HPDE6-E6E7 (cell line): ENCODE data around the gene VPS37C.

Experiments used
- DNase-seq: peaks from one replicate; pipeline ENCODE4 v3.0.0; 2011; ENCODE audit warnings: missing footprints; ENCODE audit errors: extremely low spot score

The VPS37C gene

DNA sequence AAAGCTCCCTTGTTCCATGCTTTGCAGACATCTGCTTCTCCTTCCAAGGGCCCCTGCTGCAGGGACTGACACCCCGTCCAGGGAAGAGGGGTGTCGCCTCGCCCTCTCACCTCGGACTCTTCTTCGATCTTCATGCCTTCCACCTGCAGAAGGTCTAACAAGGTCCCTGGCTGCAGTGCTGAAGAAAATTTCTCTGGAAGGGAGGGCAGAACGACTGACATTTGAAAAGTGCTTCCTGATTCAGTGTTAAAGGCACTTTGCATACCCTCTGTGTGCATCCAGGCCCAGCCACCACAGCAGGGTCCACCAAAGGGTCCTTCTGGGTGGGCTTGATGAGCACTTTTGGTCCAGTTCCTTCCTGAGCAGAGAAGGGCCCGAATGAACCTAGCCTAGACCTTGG, 28.1 kb downstream of the VPS37C start:
- DNase-seq: no peak

DNA sequence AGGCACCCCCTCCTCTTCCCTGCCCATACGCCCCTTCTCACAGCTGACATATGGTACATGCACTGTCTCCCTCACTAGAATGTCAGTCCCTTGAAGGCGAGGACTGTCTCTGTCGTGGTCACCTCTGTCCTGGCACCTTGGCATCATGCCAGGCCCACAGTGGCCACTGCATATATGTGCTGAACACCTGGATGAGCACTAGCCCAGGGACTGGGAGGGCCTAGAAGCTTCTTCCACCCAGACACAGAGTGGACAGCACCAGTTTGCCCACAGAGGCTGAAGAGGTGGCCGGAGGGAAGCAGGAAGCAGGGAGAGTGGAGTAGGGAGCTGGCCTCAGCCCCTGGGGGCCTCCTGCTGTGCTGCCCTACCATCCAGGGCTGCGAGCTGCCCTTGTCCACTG, 28.6 kb downstream of the VPS37C start:
- DNase-seq: no peak

DNA sequence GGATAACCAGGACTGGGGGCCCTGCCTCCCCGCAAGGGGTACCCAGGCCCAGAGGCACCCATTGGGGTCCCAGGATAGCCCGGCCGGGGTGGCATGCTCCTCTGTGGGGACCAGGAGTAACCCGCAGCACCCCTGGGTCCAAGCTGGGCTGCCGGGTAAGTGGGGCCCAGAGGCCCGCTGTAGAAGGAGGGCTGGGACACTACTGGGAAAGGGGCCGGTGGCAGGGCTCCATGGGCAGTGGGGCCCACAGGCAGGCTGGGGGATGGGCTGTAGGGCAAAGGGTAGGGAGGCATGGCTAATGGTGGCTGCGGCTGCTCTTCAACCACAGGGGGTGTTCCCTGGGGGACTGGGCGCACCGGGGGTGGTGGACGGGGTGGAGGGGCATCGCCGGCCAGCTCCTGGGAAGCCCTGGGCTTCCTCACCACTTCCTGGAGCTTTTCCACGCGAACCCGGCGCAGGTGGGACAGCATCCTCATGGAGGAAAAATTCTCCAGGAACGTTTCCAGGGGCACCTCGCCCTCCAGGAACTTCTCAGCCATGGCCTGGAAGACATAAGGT, 29.1 kb downstream of the VPS37C start:
- DNase-seq: no peak

DNA sequence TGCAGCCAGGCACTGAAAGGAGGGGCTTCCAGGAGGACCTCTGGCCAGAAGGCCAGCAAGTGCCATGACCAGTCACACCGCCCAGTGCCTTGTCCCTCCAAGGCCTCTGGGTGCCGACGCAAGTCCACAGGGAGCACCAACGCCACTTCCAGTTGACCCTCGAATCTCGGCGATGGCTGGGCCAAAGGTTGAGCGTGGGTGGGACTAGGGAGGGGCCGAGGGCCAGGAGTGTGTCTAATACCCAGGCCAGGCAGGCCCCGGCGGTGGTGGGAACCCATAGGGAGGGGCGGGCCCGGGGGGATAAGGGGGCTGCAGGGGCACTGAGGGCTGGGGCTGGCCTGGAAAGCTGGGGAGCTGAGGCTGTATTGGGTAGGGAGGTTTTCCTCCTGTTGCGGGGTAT, 29.6 kb downstream of the VPS37C start:
- DNase-seq: no peak

DNA sequence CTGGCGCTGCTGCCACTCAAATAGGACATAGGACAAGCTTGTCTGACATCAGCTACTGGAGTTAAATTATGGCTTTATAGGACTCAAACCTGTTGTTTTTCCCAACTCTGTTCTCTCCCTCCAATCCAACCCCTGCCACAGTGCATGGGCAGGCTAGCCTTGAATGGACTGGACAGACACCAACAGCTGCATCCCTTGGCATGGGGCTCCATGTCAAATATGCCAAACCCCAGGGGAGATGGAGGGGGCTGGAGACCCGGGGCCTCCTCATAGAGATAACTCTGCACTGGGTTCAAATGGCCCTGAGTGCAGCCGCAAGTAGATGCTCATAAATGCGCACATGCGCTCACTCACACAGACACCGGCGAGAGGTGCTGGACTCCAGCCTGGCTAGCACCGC, 30.0 kb downstream of the VPS37C start:
- DNase-seq: no peak

DNA sequence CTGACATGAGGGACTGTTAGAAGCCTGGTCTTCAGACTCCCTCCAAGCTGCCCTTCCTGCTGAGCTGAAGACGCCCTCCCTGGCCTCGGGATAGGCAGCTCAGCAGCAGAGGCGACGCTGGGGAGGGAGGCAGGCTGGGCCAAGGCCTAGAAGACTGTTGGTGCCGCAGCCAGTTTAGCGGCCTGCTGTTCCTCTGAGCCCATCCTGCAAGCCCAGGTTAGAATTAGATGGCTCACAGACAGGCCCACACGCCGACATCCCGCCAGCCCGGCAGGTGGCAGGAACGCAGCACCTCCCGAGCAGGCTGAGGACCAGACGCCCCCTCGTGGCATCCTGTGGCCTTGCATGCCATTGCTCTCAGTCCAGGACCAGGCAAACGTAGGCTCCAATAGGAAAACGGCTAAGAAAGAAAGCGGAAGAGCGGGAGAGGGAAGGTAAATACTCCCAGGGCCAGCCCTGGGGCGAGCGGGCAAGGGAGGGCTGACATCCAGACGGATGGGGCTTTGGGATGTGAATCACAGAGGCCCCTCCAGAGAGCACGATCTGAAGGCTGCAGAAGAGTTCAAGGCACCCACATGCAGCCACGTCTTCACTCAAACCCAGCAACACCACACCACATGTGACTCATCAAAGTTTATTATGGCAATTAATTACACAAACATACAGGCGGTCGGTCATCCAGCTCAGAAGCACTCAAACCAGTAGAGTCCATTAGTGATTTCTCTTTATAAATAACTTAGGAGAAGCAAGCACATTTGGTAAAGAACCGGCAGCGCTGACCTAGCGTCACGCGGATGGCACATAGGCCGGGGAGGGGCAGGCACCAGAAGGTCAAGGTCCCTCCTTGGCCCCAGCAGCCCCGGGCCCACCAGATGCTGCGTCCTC, 31.3 kb downstream of the VPS37C start:
- peak; percentile 97 for DNase-seq

DNA sequence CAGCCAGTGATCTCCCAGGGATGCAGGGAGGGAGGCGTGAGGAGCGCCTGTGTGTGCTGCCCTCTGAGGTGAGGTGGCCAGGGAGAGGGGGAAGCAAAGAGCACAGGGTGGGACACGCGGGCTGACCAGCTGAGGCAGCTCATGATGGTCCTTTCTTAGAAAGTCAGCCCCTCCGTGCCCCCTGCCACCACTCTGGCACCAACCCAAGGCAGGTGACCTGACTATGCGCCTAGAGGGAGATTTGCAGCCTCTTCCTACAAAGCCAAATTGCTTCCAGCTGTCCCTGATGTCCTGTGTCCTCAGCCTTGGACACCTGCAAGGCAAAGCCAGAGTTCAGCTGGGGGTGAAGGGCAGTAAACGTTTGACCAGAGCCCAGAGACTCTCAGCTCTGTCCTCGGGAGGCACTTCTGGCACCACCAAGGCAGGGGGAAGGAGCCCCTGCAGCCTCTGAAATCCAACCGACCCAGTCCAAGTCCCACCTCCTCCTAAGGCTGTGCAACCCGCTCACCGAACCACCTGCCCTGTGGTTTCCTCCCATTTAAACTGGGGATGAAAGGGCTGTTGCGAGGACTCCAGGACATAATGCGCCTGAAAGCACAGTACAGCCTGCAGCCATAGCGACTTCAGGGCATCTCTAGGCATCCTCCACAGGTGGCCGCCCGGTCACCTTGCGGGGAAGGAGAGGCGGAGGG, 32.1 kb downstream of the VPS37C start:
- no peak for DNase-seq

DNA sequence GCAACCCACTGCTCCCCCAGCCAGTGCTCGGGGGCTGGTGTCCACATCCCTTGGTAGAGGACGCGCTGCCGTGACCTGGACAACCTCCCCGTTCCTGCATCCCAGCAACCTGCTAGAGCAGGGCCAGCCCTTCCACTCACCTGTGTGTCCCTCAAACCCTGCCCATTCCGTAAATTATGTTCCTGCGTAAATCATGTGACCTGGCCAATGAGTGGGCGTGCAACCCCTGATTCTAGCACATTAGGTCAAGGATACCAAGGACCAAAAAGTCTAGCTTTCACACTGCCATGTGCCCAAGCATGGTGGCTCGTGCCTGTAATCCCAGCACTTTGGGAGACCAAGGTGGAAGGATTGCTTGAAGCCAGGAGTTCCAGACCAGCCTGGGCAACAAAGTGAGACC, 33.2 kb downstream of the VPS37C start:
- DNase-seq: no peak

DNA sequence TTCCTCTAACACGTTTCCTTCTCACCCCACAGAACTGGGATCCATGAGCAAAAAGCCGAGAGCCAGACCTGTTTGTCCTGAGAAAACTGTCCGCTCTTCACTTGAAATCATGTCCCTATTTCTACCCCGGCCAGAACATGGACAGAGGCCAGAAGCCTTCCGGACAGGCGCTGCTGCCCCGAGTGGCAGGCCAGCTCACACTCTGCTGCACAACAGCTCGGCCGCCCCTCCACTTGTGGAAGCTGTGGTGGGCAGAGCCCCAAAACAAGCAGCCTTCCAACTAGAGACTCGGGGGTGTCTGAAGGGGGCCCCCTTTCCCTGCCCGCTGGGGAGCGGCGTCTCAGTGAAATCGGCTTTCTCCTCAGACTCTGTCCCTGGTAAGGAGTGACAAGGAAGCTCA, 35.0 kb downstream of the VPS37C start:
- no peak for DNase-seq

DNA sequence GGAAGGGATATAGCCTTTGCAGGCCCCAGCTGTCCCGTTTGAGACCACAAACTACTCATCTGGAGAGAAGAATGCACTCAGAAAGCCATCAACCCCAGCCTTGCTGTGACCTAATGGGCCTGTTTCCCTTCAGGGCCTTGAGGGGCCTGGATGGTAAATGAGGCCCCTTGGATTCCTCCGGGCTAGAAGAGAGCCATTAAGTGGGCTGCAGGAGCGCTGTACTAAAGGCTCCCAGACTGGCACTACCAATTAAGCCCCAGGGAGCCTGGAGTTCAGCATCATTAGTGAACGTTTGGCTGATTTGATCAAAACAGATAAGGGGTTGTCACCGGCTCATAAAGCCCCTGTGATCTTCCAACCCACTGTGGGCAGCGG, 35.9 kb downstream of the VPS37C start:
- no peak for DNase-seq

DNA sequence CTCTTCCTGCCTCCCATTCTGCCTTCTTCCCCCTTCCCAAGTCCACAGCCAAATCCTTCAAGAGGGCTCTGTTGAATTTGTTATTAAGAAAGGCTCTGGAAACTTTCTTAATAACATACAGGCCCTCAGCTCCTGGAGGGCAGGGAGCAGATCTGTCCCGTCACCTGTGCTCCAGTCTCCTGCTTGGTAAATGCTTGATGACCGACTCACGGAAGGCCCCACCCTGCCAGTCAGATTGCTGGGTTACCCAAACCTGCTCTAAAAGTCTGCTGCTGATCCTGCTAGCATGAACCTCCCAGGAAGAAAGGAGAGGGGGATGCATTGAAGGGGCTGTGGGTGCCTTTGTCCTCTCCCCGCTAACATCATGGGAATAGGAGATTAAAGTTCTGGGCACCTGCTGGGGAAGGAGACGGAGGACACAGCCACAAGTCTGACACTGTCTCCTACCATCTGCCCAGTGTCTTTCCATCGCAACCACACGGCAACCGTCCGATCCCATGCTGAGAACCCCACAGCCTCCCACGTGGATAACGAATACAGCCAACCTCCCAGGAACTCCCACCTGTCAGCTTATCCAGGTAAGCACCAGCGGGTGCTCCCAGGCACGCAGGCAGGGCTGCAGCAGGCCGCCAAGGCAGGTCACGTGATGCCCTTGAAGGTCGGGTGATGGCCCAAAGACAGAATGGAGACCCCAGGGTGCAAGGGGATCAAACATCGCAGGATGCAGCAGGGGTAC, 36.5 kb downstream of the VPS37C start:
- no peak for DNase-seq

DNA sequence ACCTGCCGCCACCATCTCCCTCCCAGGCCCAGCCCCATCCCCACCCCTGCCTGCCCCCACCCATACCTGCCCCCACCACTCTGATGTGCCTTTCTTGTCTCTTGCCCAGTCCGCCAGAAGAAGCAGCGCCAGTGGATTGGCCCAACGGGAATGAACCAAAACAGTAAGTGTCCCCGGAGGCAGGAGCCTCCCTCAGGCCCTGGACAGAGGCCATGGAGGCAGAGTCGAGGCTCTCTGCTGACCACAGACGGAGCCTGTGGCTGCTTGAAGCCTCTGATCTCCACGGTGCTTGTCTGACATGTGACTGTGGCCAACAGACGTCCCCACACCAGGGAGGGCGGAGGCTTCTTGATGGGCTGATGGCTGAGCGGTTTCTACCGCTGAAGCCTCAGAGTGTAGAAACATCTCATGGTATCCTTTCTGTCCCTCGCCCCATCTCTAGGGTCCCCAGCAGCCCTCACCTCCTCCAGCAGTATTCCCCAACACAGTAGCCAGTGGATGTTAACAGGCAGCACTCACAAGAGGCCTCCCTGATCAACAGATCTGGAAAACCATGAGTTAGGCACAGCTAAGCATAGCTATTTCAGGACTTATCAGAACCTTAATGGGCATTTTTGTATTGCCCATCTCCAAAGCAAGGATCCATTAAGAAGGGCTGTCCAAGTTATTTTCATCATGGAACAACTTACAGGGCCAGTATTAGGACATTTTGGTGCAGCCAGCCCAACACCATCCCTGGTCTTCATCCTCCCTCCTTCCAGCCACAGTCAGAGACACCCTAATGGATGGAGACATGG, 37.3 kb downstream of the VPS37C start:
- DNase-seq: no peak

DNA sequence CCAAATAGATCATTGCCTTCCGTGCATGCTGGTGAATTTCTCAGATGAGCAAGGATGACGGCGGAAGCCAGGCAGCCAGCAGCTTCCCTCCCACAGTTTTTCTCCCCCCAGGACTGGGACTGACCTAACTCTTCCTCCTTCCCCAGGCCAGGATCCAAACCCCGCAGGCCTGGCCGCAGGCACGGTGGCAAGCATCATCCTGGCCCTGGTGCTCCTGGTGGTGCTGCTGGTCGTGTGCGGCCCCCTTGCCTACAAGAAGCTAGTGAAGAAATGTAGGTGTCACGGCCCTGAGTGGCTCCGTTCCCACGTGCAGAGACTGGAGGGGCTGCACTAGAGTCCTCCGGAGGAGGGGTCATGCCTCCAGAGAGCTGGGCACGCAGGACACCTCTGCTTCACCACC, 38.5 kb downstream of the VPS37C start:
- no peak for DNase-seq

DNA sequence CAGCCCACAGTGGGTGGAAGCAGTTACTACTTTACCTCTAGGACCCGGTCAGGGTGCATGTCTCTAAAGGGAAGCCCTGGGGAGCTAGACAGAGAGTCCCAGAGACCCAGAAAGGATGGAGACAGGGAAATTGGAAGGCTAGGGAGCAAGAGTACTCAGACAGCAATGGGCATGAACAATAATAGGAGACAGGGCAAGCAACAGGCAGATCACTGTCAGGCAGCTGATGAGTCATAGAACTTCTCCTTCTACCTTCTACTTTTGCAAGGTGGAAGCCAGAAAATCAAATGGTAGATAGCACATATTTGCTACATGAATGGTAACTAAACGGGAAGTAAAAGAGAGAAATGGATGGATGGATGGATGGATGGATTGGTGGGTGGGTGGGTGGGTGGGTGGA, 39.3 kb downstream of the VPS37C start:
- no peak for DNase-seq

DNA sequence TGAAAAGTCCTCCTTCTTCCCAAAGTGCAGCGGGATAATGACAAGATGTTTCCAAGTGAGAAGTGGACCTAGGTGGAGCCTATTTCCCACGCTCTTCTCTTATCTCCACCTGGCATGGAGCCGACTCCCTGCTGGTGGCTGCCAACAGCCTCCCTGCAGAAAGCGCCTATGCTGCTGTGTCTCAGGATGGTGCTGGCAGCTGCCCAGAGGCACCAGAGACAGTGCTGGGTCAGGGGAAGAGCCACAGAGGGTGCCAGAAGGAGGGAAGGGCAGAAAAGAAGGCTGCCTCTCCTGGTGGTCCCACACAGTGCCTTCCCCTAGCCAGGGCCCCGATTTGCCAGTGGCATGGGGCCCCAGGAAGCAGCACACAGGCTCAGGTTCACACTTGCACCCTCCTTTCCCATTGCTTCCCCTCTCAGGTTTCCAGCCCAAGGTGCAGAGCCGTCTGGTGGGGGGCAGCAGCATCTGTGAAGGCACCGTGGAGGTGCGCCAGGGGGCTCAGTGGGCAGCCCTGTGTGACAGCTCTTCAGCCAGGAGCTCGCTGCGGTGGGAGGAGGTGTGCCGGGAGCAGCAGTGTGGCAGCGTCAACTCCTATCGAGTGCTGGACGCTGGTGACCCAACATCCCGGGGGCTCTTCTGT, 39.9 kb downstream of the VPS37C start:
- DNase-seq: no peak

DNA sequence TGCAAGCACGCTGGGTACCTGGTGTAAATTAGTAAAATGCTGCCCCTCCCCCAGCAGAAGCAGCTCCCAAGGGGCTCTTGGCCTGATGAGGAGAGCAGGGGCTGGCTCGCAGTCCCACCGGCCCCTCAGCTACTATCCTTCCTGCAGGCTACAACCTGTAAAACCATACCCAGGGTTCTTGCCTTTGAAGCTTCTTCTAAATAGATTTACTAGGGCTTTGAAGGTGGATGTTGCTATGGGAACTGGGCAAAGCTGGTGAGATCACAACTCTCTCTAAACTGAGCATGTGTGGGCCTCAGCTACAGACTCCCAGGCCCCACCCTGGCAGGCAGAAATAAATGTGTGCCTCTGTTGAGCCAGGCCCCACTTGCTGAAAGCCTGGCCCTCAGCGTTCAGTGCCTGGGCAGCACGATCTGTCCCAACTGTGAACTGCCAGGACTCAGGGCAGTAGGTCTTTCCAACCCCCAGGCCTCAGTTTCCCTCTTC, 40.5 kb downstream of the VPS37C start:
- DNase-seq: no peak

DNA sequence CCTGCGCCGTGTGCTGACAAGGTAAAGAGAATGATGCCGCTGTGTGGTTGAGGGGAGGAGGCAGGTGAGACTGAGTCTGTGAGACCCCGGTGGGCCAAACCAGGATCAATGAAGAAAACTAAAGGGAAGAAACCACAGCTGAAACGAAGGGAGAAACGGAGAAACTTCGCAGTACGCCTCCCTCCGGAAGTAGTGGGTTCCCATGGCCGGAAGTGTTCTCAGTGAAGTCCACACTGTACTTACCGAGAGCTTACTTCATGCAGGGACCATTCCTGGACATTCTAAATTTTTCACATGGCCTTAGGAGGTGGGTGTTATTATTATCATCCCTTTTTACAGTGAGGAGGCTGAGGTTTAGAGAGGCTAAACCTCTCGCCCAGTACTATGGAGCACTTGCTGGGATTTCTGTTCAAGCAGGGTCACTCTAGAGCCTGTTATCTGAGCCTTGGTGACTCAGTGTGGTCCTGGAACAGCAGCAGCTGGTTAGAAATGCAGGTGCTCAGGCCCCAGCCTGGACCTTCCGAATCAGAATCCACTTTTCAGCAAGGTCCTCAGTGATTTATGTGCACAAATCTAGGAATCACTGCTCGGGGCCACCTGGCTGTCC, 41.0 kb downstream of the VPS37C start:
- no peak for DNase-seq

DNA sequence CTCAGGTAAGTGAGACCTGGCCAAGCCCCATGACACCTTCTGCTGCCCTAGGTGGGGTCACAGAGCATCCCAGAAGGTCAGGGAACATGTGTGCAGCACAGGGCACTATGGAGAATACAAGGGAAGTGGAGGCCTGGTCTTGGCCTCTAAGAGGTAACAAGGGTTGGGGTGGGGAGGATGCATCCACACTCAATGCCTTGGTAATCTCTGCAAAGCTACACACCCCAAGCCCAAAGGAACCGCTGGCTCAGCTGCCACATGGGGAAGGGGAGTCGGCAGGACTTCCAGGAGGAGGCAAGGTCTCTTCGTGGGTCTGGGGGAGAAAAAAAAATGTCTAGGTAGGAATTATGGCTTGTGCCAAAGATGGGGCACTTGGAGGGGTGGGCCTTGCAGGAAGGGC, 41.7 kb downstream of the VPS37C start:
- no peak for DNase-seq

DNA sequence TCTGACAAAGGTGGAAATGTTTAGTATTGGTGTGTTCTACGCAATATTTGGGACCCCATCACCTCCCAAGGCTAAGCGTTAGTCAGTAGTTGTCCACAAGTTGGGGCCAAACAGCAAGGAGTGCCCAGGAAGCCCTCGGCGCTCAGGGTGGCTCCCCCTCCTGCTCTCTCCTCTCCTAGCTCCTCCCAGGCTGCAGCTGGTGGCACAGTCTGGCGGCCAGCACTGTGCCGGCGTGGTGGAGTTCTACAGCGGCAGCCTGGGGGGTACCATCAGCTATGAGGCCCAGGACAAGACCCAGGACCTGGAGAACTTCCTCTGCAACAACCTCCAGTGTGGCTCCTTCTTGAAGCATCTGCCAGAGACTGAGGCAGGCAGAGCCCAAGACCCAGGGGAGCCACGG, 42.2 kb downstream of the VPS37C start:
- DNase-seq: no peak

DNA sequence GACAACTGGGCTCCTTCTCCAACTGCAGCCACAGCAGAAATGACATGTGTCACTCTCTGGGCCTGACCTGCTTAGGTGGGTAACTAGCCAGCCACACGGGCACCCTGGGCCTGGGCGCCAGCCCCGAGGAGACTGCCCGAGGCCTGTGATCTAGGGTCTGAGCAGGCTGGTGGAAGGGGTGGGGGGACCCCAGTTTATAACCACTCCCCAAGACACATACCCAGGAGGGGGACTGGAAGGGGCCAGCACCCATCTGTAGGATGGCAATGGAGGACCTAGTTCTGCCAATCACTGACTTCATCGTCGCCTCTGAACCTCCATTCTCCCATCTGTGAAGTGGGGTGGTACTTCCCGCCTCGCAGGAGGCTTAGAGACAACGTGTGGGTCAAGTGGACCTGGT, 42.8 kb downstream of the VPS37C start:
- DNase-seq: no peak

DNA sequence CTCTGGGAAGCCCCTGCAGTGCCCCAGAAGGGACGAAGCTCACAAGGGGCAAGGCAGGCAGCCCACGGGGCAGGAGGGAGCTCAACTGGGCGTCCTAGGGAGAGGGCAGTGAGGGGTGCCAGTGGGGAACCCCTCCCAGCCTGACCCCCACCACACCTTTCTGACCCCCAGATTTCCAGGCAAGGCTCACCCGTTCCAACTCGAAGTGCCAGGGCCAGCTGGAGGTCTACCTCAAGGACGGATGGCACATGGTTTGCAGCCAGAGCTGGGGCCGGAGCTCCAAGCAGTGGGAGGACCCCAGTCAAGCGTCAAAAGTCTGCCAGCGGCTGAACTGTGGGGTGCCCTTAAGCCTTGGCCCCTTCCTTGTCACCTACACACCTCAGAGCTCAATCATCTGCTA, 43.2 kb downstream of the VPS37C start:
- no peak for DNase-seq
